ENCODE measurements around the gene DOCK2. TPM values are rescaled to one million over a fixed set of nuclear protein-coding genes. Genes with fewer than 3 reads are reported as not detected.

The DOCK2 gene
- polyA plus RNA-seq, 1 experiment = 1.6 TPM

DNA sequence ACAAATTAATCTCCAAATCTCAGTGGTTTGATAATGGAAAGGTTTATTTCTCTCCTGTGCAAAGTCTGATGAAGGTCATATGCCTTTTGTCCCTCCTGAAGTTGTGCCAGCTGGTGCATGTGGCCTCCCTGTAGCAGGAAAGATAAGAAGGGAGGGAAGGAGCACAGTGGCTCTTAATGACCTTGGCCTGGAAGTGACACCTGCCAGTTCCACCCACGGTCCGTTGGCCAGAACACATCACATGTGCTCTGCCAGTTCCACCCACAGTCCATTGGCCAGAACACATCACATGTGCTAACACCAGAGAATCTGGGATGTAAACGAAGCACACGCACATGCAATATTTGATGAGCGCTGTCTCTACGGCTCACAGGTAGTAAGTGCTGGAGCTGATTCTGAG is 130.9 kb downstream of the DOCK2 start:
- POLR2A ChIA-PET = no interaction called here

DNA sequence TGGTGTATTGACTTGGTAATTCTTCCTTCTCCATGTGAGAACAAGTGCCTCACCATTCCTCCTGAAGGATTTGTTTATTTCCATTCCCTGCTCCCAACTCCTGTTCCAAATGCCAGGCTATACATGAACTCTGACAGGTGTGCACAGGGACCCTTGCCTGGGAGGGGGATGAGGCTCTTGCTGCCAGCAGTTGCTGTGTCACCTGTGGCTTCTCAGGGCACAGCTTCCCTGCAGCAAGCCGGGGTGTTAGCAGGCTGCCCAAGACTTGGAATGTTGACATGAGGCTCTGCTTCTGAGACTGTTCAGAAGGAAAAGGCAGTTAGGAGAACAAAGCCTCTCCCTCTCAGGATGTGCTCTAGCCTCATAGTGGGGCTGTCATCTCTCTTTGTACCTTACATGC is 131.3 kb downstream of the DOCK2 start:
- POLR2A ChIA-PET = no interaction called here
- TF ChIP-seq, protein P1, sequence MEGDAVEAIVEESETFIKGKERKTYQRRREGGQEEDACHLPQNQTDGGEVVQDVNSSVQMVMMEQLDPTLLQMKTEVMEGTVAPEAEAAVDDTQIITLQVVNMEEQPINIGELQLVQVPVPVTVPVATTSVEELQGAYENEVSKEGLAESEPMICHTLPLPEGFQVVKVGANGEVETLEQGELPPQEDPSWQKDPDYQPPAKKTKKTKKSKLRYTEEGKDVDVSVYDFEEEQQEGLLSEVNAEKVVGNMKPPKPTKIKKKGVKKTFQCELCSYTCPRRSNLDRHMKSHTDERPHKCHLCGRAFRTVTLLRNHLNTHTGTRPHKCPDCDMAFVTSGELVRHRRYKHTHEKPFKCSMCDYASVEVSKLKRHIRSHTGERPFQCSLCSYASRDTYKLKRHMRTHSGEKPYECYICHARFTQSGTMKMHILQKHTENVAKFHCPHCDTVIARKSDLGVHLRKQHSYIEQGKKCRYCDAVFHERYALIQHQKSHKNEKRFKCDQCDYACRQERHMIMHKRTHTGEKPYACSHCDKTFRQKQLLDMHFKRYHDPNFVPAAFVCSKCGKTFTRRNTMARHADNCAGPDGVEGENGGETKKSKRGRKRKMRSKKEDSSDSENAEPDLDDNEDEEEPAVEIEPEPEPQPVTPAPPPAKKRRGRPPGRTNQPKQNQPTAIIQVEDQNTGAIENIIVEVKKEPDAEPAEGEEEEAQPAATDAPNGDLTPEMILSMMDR (IDR thresholded peaks at IDR 0.05; ENCODE audit: low read depth, low read length) = no peak
- no peak overlapping the region for H3K27ac ChIP-seq (ENCODE audit: low read depth, low read length)
- CTCF ChIA-PET = no interaction called here
- H3K27me3 ChIP-seq (ENCODE audit: control insufficient read depth, insufficient read depth, low read length) = no peaks in the 10 kb centered on the region
- DNase-seq (ENCODE audit: low read depth, low spot score) = no peak
- no peak overlapping the region for H3K4me3 ChIP-seq (ENCODE audit: low read depth, low read length)
- H3K9me3 ChIP-seq (ENCODE audit: control insufficient read depth, insufficient read depth, low read length) = no peaks in the 10 kb centered on the region

More for the DNA sequence above, 130.9 kb downstream of the DOCK2 start:
- TF ChIP-seq, protein P1 (IDR thresholded peaks at IDR 0.05; ENCODE audit: low read depth, low read length) = no peak
- DNase-seq (ENCODE audit: low read depth, low spot score) = no peak
- CTCF ChIA-PET = no interaction called here
- H3K4me3 ChIP-seq (ENCODE audit: low read depth, low read length) = no peak overlapping the region
- no peaks in the 10 kb centered on the region for H3K9me3 ChIP-seq (ENCODE audit: control insufficient read depth, insufficient read depth, low read length)
- H3K27me3 ChIP-seq (ENCODE audit: control insufficient read depth, insufficient read depth, low read length) = no peaks in the 10 kb centered on the region
- no peak overlapping the region for H3K27ac ChIP-seq (ENCODE audit: low read depth, low read length)

DNA sequence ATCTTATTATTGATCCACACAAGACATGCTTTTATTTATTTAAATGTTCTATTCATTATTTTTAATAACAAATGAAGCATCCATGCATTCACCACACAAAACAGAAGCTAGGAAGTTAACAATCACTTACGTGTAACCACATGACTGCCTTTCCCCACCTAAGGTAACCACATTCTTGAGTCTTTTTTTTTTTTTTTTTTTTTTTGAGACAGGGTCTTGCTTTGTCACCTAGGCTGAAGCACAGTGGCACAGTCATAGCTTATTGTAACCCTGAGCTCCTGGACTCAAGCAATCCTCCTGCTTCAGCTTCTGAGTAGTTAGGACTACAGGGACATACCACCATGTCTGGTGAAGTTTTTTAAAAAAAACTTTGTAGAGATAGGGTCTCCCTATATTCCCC is 133.0 kb downstream of the DOCK2 start:
- H3K9me3 ChIP-seq (ENCODE audit: control insufficient read depth, insufficient read depth, low read length) = no peaks in the 10 kb centered on the region
- POLR2A ChIA-PET = no interaction called here
- no peak overlapping the region for H3K4me3 ChIP-seq (ENCODE audit: low read depth, low read length)
- CTCF ChIA-PET = no interaction called here
- TF ChIP-seq, protein P1 (IDR thresholded peaks at IDR 0.05; ENCODE audit: low read depth, low read length) = no peak
- DNase-seq (ENCODE audit: low read depth, low spot score) = no peak
- no peak overlapping the region for H3K27ac ChIP-seq (ENCODE audit: low read depth, low read length)
- no peaks in the 10 kb centered on the region for H3K27me3 ChIP-seq (ENCODE audit: control insufficient read depth, insufficient read depth, low read length)

GRCh38 chr5:169772256-169772655 is 135.2 kb downstream of the DOCK2 start:
- CTCF ChIA-PET = interaction anchor here (0.8 to 1.2 kb wide), 2 partner anchors 12 to 209 kb away, joined by 3 read pairs; no protein-coding TSS in a partner anchor

DNA sequence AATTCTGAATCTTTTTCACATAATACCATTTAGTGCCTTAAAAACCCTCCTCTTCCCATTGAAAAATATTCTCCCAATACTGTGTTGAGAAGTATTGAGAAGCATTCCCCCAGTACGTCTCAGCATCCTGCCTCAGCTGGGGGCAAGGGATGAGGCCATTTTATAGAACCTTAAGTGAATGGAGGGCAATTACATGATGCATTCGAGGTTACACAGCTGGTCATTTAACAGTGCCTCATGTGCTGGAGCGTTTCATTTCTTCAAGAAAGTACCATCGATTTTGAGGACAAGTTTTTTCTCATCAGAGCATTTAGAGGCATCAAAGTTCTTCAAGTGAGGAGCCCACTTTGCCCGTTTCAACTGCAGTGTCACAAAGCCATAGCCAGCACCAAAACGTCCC is 135.6 kb downstream of the DOCK2 start:
- no peak for DNase-seq (ENCODE audit: low read depth, low spot score)
- Histone ChIP-seq H3K9me3 (ENCODE audit: control insufficient read depth, insufficient read depth, low read length) (no peaks in the 10 kb centered on the region), H3K27me3 (ENCODE audit: control insufficient read depth, insufficient read depth, low read length) (no peaks in the 10 kb centered on the region), H3K4me3 (ENCODE audit: low read depth, low read length) (no peak overlapping the region), H3K27ac (ENCODE audit: low read depth, low read length) (no peak overlapping the region)
- CTCF ChIA-PET = no interaction called here
- POLR2A ChIA-PET = interaction anchor here (0.8 kb wide), 1 partner anchor 31 kb away, joined by 3 read pairs; no protein-coding TSS in a partner anchor
- TF ChIP-seq, protein P1 (IDR thresholded peaks at IDR 0.05; ENCODE audit: low read depth, low read length) = no peak

More at GRCh38 chr5:169772256-169772655, 135.2 kb downstream of the DOCK2 start:
- no peak for DNase-seq (ENCODE audit: low read depth, low spot score)
- POLR2A ChIA-PET = interaction anchor here (0.8 kb wide), 1 partner anchor 31 kb away, joined by 3 read pairs; no protein-coding TSS in a partner anchor
- TF ChIP-seq, protein P1 (IDR thresholded peaks at IDR 0.05; ENCODE audit: low read depth, low read length) = no peak
- Histone ChIP-seq H3K27ac (ENCODE audit: low read depth, low read length) (no peak overlapping the region), H3K27me3 (ENCODE audit: control insufficient read depth, insufficient read depth, low read length) (no peaks in the 10 kb centered on the region), H3K9me3 (ENCODE audit: control insufficient read depth, insufficient read depth, low read length) (no peaks in the 10 kb centered on the region), H3K4me3 (ENCODE audit: low read depth, low read length) (no peak overlapping the region)

All from AG04450 (cell line).